Keratinocyte (primary cell): Measurements from ENCODE around the gene C7orf57.

Experiments used
- EZH2 ChIP-seq: IDR thresholded peaks from one replicate; pipeline ENCODE4 v1.6.1; 2012; ENCODE audit warnings: inconsistent platforms, mild to moderate bottlenecking, low read length, moderate library complexity
- TF ChIP-seq, protein P1 (sequence below), 3 experiments: IDR thresholded peaks in 1 of 3; conservative IDR thresholded peaks in 1 of 3; optimal IDR thresholded peaks in 1 of 3; 2 replicates in 2 of 3; 3 replicates in 1 of 3; pipeline versions ENCODE3 to v1.5.1; 2011; ENCODE audit warnings: low read length in 3 of 3, mild to moderate bottlenecking in 3 of 3, moderate library complexity in 2 of 3, control low read depth in 1 of 3, inconsistent platforms in 1 of 3; ENCODE audit not compliant: insufficient read depth in 2 of 3; ENCODE audit errors: extremely low read depth in 1 of 3

DNA sequence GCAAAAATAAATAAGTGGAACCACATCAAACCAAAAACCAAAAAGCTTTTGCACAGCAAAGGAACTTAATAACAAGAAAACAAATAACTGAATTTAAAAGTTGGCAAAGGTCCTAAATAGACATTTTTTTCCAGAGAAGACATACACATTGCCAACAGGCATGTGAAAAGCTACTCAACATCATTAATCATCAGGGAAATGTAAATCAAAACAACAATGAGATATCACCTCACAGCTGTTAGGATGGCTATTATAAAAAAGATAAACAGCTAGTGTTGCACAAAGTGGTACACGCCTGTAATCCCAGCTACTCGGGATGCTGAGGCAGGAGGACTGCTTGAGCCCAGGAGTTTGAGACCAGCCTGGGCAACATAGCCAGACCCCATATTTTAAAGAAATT is 4.2 kb upstream of the C7orf57 start:
- TF ChIP-seq, protein P1, sequence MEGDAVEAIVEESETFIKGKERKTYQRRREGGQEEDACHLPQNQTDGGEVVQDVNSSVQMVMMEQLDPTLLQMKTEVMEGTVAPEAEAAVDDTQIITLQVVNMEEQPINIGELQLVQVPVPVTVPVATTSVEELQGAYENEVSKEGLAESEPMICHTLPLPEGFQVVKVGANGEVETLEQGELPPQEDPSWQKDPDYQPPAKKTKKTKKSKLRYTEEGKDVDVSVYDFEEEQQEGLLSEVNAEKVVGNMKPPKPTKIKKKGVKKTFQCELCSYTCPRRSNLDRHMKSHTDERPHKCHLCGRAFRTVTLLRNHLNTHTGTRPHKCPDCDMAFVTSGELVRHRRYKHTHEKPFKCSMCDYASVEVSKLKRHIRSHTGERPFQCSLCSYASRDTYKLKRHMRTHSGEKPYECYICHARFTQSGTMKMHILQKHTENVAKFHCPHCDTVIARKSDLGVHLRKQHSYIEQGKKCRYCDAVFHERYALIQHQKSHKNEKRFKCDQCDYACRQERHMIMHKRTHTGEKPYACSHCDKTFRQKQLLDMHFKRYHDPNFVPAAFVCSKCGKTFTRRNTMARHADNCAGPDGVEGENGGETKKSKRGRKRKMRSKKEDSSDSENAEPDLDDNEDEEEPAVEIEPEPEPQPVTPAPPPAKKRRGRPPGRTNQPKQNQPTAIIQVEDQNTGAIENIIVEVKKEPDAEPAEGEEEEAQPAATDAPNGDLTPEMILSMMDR (optimal IDR thresholded peaks at IDR 0.05 in 1 of 3, IDR thresholded peaks at IDR 0.05 in 1 of 3, conservative IDR thresholded peaks at IDR 0.05 in 1 of 3; ENCODE audit: extremely low read depth in 1 of 3, insufficient read depth in 2 of 3, low read length in 3 of 3) = no peak
- no peak for TF ChIP-seq EZH2
